ENCODE data around the gene C2orf81.

Gene C2orf81

GRCh38 chr2:74371421-74371820 is 50.0 kb downstream of the C2orf81 start:
- Histone ChIP-seq H3K9me3 (no peaks in the 10 kb centered on the region), H3K4me1 (peaks cover 0 to 30% (median 17%) of the 10 kb centered on the region in 4 donors), H3K36me3 (peaks cover 48 to 76% (median 61%) of the 10 kb centered on the region in 3 donors), H3K27ac (no peak overlapping the region), H3K27me3 (no peaks in the 10 kb centered on the region), H3K4me3 (no peak overlapping the region)
- TF ChIP-seq CTCF (IDR thresholded peaks at IDR 0.05) = no peak
- intact Hi-C loops (cut with DNase I; ENCODE audit: low total_unique reads) = no loop called here
- no peak for DNase-seq

- DNase-seq = no peak
- H3K4me3 ChIP-seq = no peak overlapping the region
- H3K36me3 ChIP-seq = peaks cover 63 to 77% (median 67%) of the 10 kb centered on the region in 3 donors
- no peak overlapping the region for H3K27ac ChIP-seq
- intact Hi-C loops (cut with DNase I; ENCODE audit: low total_unique reads) = no loop called here
- no peaks in the 10 kb centered on the region for H3K27me3 ChIP-seq
- no peak for TF ChIP-seq CTCF (IDR thresholded peaks at IDR 0.05)
- H3K9me3 ChIP-seq = no peaks in the 10 kb centered on the region
- H3K4me1 ChIP-seq = peaks cover 0 to 23% (median 12%) of the 10 kb centered on the region in 4 donors
These were observed 51.4 kb downstream of the C2orf81 start for GRCh38 chr2:74369976-74370375.

- Histone ChIP-seq H3K27ac (no peak overlapping the region), H3K4me3 (no peak overlapping the region), H3K4me1 (peaks cover 0 to 8% (median 1%) of the 10 kb centered on the region in 4 donors), H3K27me3 (no peaks in the 10 kb centered on the region), H3K9me3 (no peaks in the 10 kb centered on the region), H3K36me3 (peaks cover 76 to 91% (median 82%) of the 10 kb centered on the region in 3 donors)
- intact Hi-C loops (cut with DNase I; ENCODE audit: low total_unique reads) = no loop called here
- no peak for DNase-seq
- TF ChIP-seq CTCF (IDR thresholded peaks at IDR 0.05) = no peak
These were observed 52.9 kb downstream of the C2orf81 start for GRCh38 chr2:74368499-74368898.

DNA sequence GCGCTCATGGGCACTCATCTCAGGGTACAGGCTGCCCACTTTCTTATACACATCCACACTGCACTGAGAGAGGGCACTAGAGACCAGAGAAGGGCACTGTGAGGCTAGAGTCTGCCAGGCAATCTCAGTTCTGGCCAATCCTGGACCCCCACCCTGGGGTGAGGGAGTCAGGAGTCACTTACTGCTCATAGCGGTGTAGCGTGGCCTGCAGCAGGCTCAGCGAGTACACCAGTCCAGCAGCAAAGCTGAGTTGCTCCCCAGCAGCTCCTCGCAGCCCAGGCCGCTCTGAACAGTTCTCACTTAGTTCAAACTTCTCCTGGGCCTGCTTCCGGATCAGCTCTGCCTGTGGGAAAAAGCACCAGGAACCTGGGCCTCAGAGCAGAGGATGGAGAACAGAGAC is 53.6 kb downstream of the C2orf81 start:
- intact Hi-C loops (cut with DNase I; ENCODE audit: low total_unique reads) = no loop called here

GRCh38 chr2:74366036-74366435 is 55.4 kb downstream of the C2orf81 start:
- no peak for DNase-seq
- intact Hi-C loops (cut with DNase I; ENCODE audit: low total_unique reads) = no loop called here
- H3K27me3 ChIP-seq = no peaks in the 10 kb centered on the region
- no peak overlapping the region for H3K4me3 ChIP-seq
- TF ChIP-seq CTCF (IDR thresholded peaks at IDR 0.05) = no peak
- H3K4me1 ChIP-seq = no peaks in the 10 kb centered on the region
- H3K27ac ChIP-seq = no peak overlapping the region
- H3K36me3 ChIP-seq = peaks cover 97 to 100% (median 100%) of the 10 kb centered on the region in 3 donors
- no peaks in the 10 kb centered on the region for H3K9me3 ChIP-seq

More for the DNA sequence above, 53.6 kb downstream of the C2orf81 start:
- Histone ChIP-seq H3K27ac (no peak overlapping the region), H3K4me1 (peaks cover 0 to under 1% (median 0%) of the 10 kb centered on the region in 4 donors), H3K9me3 (no peaks in the 10 kb centered on the region), H3K4me3 (no peak overlapping the region), H3K27me3 (no peaks in the 10 kb centered on the region), H3K36me3 (peaks cover 83 to 98% (median 89%) of the 10 kb centered on the region in 3 donors)
- no peak for DNase-seq
- no peak for TF ChIP-seq CTCF (IDR thresholded peaks at IDR 0.05)

Measured in tibial artery (tissue), 4 donors.